ENCODE data around the gene WNK1. TPM values are rescaled to one million over a fixed set of nuclear protein-coding genes. Genes with fewer than 3 reads are reported as not detected.
"Not testable (repeated sequence)": the region's sequence is repeated elsewhere in the genome, so short reads cannot be mapped to it uniquely, and the experiment has no call there.

Gene WNK1
- total RNA-seq, 1 donor from 2014 or later = 112 TPM

DNA sequence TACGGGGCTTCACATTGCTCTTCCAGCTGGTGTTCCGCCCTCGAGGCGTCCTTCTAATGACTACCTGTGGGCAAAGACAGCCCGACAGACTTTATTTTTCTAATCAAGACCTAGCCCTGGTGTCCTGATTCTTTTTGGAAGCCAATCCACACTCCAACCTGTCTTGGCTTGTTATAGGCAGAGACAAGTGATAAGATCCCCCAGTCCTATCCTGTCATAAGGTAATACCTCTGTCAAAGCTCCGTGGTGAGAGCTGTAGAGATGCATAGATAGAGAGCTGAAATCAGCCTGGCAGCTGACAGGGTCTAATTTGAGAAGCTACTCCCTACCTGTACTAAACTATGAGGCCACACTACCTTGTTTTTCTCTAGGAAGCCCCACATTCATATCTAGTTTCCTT, 11.5 kb upstream of the WNK1 start:
- DNase-seq (ENCODE audit: extremely low read depth, low read depth, low spot score) = no peak

GRCh38 chr12:749751-750270, 2.6 kb upstream of the WNK1 start:
- no peak for DNase-seq (ENCODE audit: extremely low read depth, low read depth, low spot score)

DNA sequence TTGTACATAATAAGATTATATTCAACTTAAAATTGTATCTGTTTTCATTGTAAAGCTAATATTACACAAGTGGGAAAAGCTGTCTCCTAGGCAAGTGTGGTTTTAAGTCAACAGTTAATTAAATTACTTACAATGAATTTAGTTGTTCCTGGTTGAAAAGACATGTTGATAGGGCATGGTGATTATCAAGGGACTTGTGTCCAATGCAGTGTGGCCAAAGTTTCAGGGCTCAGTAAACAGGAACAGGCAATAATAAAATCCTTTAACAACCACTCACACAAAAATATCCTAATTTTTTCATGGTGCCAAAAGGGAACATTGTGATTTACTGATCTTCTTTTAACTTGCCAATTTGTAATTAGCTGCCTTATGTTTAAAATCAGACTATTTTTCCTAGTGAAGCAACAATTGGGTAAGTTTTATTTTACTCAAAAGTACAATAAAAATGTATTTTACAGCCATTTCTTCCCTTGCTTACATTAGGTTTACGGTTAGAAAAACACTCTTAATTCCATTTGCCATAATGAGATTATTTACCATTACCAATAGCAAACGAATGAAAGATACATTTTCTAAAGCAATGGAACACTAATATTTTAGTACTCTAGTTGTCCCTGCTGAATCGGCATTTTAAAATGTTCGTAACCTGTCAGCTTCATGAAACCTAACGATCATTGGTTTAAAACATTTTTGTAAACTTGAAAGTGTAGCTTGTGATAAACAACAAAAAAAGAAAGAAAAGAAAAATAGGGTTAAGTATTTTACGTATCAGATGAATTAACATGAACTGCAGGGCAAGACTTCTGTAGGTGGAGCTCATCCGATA, 1.8 kb upstream of the WNK1 start:
- DNase-seq (ENCODE audit: extremely low read depth, low read depth, low spot score) = no peak

DNA sequence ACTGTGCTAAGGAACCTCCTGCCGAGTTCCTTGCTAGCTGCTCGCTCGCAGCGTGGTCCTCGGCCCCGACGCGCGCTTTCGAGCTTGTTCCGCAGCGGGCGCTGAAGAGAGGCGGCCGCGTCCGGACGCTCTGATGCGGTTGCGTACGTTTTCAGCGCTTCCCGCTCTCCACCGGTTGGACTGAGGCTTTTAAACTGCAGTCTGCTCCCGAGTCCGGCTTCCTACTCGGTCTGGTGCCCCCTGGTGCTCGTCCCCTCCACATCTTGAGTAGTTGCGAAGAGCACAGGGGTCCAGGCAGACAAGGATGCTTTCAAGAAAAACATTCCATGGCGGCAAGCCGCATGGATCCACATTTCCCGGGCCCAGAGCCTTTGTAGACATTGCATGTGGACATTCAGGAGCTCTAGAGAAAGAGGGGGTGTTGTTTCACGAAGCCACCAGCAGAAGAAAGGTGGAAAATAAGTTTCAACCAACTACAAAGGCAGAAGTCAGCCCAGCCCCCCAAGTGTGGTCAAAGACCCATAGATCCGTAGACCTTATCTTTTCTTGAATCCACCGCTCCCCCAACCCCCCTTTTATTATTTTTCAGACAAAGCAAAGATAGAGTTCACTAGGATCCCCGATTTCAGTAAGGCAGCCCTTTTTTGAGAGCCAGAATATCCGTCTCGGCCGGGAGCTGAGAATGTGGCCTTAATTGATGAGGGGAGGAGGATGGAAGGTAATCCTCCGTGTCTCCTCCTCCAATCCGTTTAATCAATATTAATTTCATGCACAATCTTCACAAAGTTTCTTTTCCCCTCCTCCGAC, 984 bp upstream of the WNK1 start:
- DNase-seq (ENCODE audit: extremely low read depth, low read depth, low spot score) = peak; percentile 87

DNA sequence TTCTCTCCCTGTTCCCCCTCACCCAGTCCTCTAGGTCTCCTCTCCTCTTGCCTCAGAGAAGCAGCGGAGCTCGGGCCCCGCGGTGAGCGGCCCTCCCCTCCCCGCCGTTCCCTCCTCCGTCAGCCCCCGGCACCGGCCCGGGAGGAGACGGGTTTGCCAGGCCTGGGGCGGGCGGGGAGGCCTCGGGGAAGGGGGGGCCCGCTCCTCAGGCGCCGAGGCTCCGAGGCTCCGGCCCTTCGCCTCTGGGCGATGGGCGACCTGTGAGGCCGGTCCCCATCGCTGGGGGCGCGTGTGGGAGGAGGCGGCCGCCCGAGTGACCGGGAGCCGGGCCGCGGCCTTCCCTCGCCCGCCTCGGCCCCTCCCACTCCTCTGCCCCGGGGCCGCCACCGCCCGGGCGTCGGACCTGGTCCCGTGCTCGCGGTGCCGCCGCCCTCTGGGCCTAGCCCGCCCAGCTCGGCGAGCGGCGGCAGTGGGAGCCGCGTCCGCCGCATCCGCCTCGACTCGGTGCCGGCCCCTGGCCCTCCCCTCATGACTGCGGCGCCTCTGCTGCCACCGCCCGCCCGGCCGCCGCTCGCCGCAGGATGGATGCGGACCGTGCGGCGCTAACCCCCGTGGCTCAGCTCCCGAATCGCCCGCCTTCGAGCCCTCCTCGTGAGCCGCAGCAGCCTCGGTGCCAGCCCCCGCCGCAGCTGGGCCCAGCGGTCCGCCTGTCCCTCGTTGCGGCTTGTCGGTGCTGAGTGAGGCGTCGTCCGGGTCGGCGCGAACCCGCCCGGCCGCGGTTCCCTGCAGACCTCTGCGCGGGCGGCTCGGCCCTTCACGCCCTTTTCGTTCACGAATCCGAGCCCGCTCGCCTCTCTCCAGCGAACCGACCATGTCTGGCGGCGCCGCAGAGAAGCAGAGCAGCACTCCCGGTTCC, 574 bp downstream of the WNK1 start:
- DNase-seq (ENCODE audit: extremely low read depth, low read depth, low spot score) = no peak

DNA sequence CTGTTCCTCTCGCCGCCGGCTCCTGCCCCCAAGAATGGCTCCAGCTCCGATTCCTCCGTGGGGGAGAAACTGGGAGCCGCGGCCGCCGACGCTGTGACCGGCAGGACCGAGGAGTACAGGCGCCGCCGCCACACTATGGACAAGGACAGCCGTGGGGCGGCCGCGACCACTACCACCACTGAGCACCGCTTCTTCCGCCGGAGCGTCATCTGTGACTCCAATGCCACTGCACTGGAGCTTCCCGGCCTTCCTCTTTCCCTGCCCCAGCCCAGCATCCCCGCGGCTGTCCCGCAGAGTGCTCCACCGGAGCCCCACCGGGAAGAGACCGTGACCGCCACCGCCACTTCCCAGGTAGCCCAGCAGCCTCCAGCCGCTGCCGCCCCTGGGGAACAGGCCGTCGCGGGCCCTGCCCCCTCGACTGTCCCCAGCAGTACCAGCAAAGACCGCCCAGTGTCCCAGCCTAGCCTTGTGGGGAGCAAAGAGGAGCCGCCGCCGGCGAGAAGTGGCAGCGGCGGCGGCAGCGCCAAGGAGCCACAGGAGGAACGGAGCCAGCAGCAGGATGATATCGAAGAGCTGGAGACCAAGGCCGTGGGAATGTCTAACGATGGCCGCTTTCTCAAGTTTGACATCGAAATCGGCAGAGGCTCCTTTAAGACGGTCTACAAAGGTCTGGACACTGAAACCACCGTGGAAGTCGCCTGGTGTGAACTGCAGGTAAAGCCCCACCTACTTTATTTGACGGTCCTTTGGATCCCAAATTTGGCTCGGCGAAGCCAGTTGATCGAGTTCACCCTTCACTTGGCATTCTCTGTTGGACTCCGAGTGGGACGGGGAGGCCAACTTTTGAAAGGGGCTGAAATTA, 1.5 kb downstream of the WNK1 start:
- DNase-seq (ENCODE audit: extremely low read depth, low read depth, low spot score) = no peak

- no peak for DNase-seq (ENCODE audit: extremely low read depth, low read depth, low spot score)
These were observed 2.1 kb downstream of the WNK1 start for GRCh38 chr12:754473-754820.

GRCh38 chr12:754851-755562, 2.6 kb downstream of the WNK1 start:
- no peak for DNase-seq (ENCODE audit: extremely low read depth, low read depth, low spot score)

GRCh38 chr12:759628-760027, 7.2 kb downstream of the WNK1 start:
- no peak for DNase-seq (ENCODE audit: extremely low read depth, low read depth, low spot score)

DNA sequence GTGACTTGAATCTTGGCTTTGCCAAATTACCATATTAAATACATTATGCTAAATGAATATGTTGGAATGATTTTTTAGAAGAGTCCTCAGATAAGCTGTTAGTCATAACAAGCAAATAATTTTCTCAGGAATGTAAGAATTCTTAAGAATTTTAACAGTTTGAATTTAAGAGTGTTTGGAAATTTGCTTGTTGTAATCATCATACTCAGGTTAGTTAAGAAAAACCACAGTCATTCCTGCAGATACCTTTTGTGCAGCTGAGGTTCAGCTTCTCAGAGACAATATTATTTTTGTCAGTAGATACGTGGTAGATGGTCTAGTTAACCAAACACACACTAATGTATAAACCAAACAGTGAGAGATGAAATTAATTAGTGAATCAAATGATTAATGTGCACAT, 8.9 kb downstream of the WNK1 start:
- no peak for DNase-seq (ENCODE audit: extremely low read depth, low read depth, low spot score)

DNA sequence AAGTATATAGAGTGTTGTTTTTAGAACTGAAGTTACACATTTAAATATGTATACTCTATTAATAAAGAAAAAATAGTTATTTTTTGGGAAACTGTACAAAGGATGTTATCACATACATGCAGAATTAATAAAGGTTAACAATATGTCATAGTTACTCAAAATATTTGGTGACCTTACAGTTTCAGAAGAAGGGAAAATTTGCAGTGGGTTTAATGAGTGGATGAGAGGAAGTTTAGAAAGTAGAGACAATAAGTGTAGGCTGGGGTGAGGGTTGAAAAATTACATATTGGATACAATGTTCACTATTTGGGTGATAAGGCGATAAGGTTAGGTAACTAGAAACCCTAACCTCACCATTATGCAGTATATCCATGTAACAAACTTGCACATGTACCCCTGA, 13.5 kb downstream of the WNK1 start:
- DNase-seq (ENCODE audit: extremely low read depth, low read depth, low spot score) = no peak

- DNase-seq (ENCODE audit: extremely low read depth, low read depth, low spot score) = no peak
These were observed 16.1 kb downstream of the WNK1 start for GRCh38 chr12:768434-768833.

- no peak for DNase-seq (ENCODE audit: extremely low read depth, low read depth, low spot score)
These were observed 18.1 kb downstream of the WNK1 start for GRCh38 chr12:770479-770878.

DNA sequence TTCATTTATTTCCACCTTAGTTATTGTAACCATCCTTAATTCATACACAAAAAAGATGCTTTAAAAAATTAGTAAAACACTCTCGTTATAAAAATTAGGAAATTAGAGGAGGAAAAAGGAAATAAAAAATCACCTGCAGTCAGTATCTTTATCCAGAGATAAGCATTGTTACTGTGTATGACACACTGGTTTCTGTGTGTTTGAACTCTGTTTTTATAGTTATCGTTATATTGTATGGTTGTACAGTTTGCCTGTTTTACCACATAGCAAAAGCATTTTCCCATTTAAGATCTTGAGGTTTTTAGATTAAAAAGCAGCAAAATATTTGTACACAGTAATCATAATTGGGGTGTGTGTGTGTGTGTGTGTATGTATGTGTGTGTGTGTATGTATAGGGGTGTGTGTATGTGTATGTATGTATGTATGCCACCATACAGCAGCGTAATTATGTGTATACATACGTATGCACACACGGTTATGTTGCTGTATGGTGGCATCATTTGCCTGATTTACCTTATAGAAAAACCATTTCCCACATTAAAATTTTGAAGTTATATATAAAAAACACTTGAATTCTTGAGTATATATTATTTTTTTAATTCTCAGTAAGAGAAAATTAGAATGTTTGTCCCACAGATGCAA, 19.8 kb downstream of the WNK1 start:
- no peak for DNase-seq (ENCODE audit: extremely low read depth, low read depth, low spot score)

DNA sequence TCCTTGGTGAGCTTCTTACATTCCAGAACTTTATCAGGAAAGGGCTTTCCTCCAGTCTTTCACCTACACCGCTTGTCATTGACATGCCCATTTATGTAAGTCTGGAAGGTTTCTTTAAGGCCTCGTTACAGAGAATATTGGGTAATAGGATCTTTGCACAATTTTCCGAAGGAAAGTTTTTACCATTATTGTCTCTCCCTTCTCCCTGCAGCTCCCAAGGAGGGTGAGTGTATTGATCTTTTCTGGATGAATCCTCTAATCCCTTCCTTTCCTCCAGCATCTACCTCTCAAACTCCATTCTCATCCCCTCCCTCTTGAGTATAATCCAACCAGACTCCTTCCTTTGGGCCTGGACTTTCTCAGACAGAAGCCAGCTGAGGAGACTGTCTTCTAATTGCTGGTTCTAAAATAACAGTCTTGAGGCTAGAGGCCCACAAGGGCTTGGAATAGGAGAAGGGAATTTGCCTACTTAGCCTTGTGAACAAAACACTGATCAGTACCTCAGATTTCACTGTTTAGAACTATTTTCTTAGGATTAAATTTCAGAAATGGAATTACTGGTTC, 21.8 kb downstream of the WNK1 start:
- no peak for DNase-seq (ENCODE audit: extremely low read depth, low read depth, low spot score)

DNA sequence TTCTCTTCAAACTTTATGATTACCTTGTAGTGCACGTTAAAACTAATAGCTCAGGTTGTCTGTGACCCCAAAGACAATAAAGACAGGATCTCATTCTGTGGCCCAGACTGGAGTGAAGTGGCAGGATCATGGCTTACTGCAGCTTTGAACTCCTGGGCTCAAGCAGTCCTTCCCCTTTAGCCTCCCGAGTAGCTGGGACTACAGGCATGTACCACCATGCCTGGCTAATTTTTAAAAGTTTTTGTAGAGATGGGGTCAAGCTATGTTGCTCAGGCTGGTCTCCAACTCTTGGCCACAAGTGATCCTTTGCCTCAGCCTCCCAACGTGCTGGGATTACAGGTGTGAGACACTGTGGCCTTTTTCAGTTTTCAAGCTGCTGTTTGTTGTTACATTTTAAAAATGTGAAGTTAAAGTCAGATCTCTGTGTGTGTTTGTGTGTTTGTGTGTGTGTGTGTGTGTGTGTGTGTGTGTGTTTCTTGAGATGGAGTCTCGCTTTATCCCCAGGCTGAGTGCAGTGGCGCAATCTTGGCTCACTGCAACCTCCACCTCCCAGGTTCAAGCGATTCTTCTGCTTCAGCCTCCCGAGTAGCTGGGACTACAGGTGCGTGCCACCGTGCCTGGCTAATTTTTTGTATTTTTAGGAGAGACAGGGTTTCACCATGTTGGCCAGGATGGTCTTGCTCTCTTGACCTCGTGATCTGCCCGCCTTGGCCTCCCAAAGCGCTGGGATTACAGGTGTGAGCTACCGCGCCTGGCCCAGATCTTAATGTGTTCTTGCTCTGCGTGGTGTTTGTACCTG, 23.8 kb downstream of the WNK1 start:
- DNase-seq (ENCODE audit: extremely low read depth, low read depth, low spot score) = not testable (repeated sequence)

- DNase-seq (ENCODE audit: extremely low read depth, low read depth, low spot score) = not testable (repeated sequence)
These were observed 24.5 kb downstream of the WNK1 start for GRCh38 chr12:776772-777373.

Data from glomerular endothelial cell (primary cell).